GM12878 (cell line): ENCODE data around the gene POLR1D. TPM values are rescaled to one million over a fixed set of nuclear protein-coding genes. Genes with fewer than 3 reads are reported as not detected.

Experiments
- ATF2 ChIP-seq: IDR thresholded peaks from 2 replicates; pipeline ENCODE4 v1.6.1; 2012; ENCODE audit warnings: low read length, inconsistent platforms
- BHLHE40 ChIP-seq, 2 experiments: fragments of 450-650 bp in 1 of 2; IDR thresholded peaks; 2 replicates each; pipeline ENCODE4 v1.6.1; 2011 to 2017; ENCODE audit warnings: low read depth in 2 of 2, borderline replicate concordance in 1 of 2, improper control_type of control experiment in 1 of 2, low read length in 1 of 2, mild to moderate bottlenecking in 1 of 2
- NBN ChIP-seq: fragments of 450-650 bp; IDR thresholded peaks from 2 replicates; pipeline ENCODE4 v1.6.1; 2016
- NFYA ChIP-seq: IDR thresholded peaks from 2 replicates; pipeline ENCODE4 v1.6.1; 2011; ENCODE audit warnings: low read depth, mild to moderate bottlenecking, low read length, improper control_type of control experiment, borderline replicate concordance
- NRF1 ChIP-seq: conservative IDR thresholded peaks from 2 replicates; pipeline ENCODE4 v1.6.1; 2011; ENCODE audit warnings: mild to moderate bottlenecking, low read depth, low read length, improper control_type of control experiment
- ZBTB33 ChIP-seq: fragments of 450-650 bp; IDR thresholded peaks from 2 replicates; pipeline ENCODE4 v1.6.1; 2017; ENCODE audit warnings: mild to moderate bottlenecking
- ZNF384 ChIP-seq: IDR thresholded peaks from 2 replicates; pipeline ENCODE4 v1.6.1; 2012; ENCODE audit warnings: low read depth, mild to moderate bottlenecking, low read length, improper control_type of control experiment, borderline replicate concordance
- ZNF687 ChIP-seq: fragments of 450-650 bp; IDR thresholded peaks from 2 replicates; pipeline ENCODE4 v1.6.1; 2017; ENCODE audit warnings: mild to moderate bottlenecking, moderate library complexity
- ZSCAN29 ChIP-seq: fragments of 450-650 bp; IDR thresholded peaks from 2 replicates; pipeline ENCODE4 v1.6.1; 2017; ENCODE audit warnings: mild to moderate bottlenecking, moderate library complexity
- polyA plus RNA-seq, 11 experiments: library from polyadenylated mRNA; depleted of rRNA in 4 of 11; unstranded in 6 of 11; stranded (reverse) in 5 of 11; fragments of >200 nt; fragmentation: Nextera tagmentation in 4 of 11; fragmentation: Illumina TruSeq in 1 of 11; extraction: Ambion mirVana in 4 of 11; extraction: Trizol in 1 of 11; gene quantifications; 1 replicate in 1 of 11; 2 replicates in 10 of 11; pipeline versions ENCODE4 v1.2.1 to v1.2.3, GENCODE V29; 2011 to 2016; ENCODE audit warnings: inconsistent platforms in 2 of 11, missing spikeins in 2 of 11, low read depth in 1 of 11
- total RNA-seq, 4 experiments: library from RNA; depleted of rRNA in 3 of 4; stranded (reverse); fragments of >200 nt in 3 of 4; fragmentation: Illumina TruSeq in 1 of 4; extraction: Trizol in 1 of 4; gene quantifications; 2 replicates each; pipeline versions ENCODE4 v1.2.1 to v1.2.3, GENCODE V29; 2013 to 2021

Gene POLR1D
- total and polyA plus RNA-seq, 10 of the 15 experiments (the other 5 are each of a cell fraction or from before 2014, with no cell fraction given), result 119 to 223 (median 160) TPM

- TF ChIP-seq ATF2 (no peak), NRF1 (no peak), NFYA (no peak), ZNF384 (no peak), ZBTB33 (no peak), BHLHE40 (IDR thresholded peaks at IDR 0.05; ENCODE audit: borderline replicate concordance in 1 of 2, low read depth in 2 of 2, low read length in 1 of 2) (no peak), ZNF687 (no peak), ZSCAN29 (no peak), NBN (no peak)
Measured at GRCh38 chr13:27601803-27602202, 19.9 kb upstream of the POLR1D start (continued).
